Tibial nerve (tissue), 3 donors: Measurements from ENCODE around the gene PAGE3.

Experiments
- CTCF ChIP-seq, 5 experiments: fragments of 200-600 bp in 3 of 5; fragments of 450-650 bp in 2 of 5; sonication (generic) in 3 of 5; IDR thresholded peaks; one replicate each; pipeline ENCODE4 v1.5.1; 2016 to 2019; ENCODE audit warnings: antibody characterized with exemption in 5 of 5, mild to moderate bottlenecking in 3 of 5, moderate library complexity in 2 of 5
- POLR2A ChIP-seq, 2 donors: fragments of 450-650 bp; IDR thresholded peaks; one replicate each; pipeline ENCODE4 v1.6.1; 2017; ENCODE audit warnings: antibody characterized with exemption in 2 of 2, mild to moderate bottlenecking in 2 of 2, moderate library complexity in 2 of 2

GRCh38 chrX:55240788-55241340, 23.9 kb downstream of the PAGE3 start:
- TF ChIP-seq CTCF (IDR thresholded peaks at IDR 0.05) (no peak), POLR2A (IDR thresholded peaks at IDR 0.05) (no peak)
